HEK293 (cell line): Measurements from ENCODE around the gene PPP1R12C.

Experiments used
- CTCF ChIA-PET: fragments of 350-600 bp; formaldehyde crosslinking; extraction: SDS; loops from one replicate; lab custom pipeline; 2021; ENCODE audit warnings: antibody characterized with exemption; lab: Yijun Ruan, JAX
- POLR2A ChIA-PET: fragments of 300-600 bp; formaldehyde crosslinking; extraction: SDS; loops from one replicate; lab custom pipeline; 2020; ENCODE audit warnings: antibody characterized with exemption, inconsistent platforms; lab: Yijun Ruan, JAX
- H3K27ac ChIP-seq: fragments of 200-500 bp; sonication (Bioruptor generic); 2 replicates; pipeline ENCODE4 v1.5.1; 2014; ENCODE audit warnings: low read depth, low read length, control low read depth, inconsistent platforms; ENCODE audit errors: extremely low read depth
- H3K36me3 ChIP-seq, 2 experiments: fragments of 200-500 bp in 1 of 2; sonication (Bioruptor generic) in 1 of 2; 1 replicate in 1 of 2; 2 replicates in 1 of 2; pipeline ENCODE4 v1.5.1; 2014 to 2017; ENCODE audit warnings: inconsistent platforms in 2 of 2, low read length in 2 of 2; ENCODE audit not compliant: control insufficient read depth in 2 of 2, insufficient read depth in 1 of 2
- H3K4me1 ChIP-seq: fragments of 200-500 bp; sonication (Bioruptor generic); 2 replicates; pipeline ENCODE4 v1.5.1; 2014; ENCODE audit warnings: mild to moderate bottlenecking, low read length, inconsistent platforms; ENCODE audit not compliant: control insufficient read depth, insufficient read depth
- H3K4me3 ChIP-seq: 2 replicates; pipeline ENCODE4 v1.5.1; 2011; ENCODE audit warnings: low read depth, mild to moderate bottlenecking, control low read depth, low read length, moderate library complexity
- H3K9me3 ChIP-seq: fragments of 200-500 bp; sonication (Bioruptor generic); 2 replicates; pipeline ENCODE4 v1.5.1; 2014; ENCODE audit warnings: low read depth, low read length, inconsistent platforms; ENCODE audit not compliant: control insufficient read depth, insufficient read depth
- KLF10 ChIP-seq: fragments of 450-650 bp; IDR thresholded peaks from 2 replicates; pipeline ENCODE4 v1.5.1; 2018; ENCODE audit warnings: missing biosample characterization, mild to moderate bottlenecking, missing genetic modification characterization
- KLF8 ChIP-seq: fragments of 450-650 bp; formaldehyde crosslinking; IDR thresholded peaks from 2 replicates; pipeline ENCODE4 v1.5.1; 2016; ENCODE audit warnings: missing biosample characterization, missing genetic modification characterization
- KLF9 ChIP-seq: fragments of 450-650 bp; formaldehyde crosslinking; IDR thresholded peaks from 2 replicates; pipeline ENCODE4 v1.5.1; 2016; ENCODE audit warnings: missing biosample characterization, missing genetic modification characterization, low read depth
- SCRT1 ChIP-seq: fragments of 450-650 bp; formaldehyde crosslinking; IDR thresholded peaks from 2 replicates; pipeline ENCODE4 v1.5.1; 2016; ENCODE audit warnings: missing biosample characterization, missing genetic modification characterization, borderline replicate concordance
- SCRT2 ChIP-seq: fragments of 450-650 bp; formaldehyde crosslinking; IDR thresholded peaks from 2 replicates; pipeline ENCODE4 v1.5.1; 2016; ENCODE audit warnings: missing biosample characterization, missing genetic modification characterization
- ZBTB17 ChIP-seq: fragments of 450-650 bp; formaldehyde crosslinking; IDR thresholded peaks from 2 replicates; pipeline ENCODE4 v1.5.1; 2016; ENCODE audit warnings: missing biosample characterization, missing genetic modification characterization
- ZBTB48 ChIP-seq: fragments of 450-650 bp; formaldehyde crosslinking; IDR thresholded peaks from 2 replicates; pipeline ENCODE4 v1.5.1; 2016; ENCODE audit warnings: missing biosample characterization, missing genetic modification characterization
- ZNF112 ChIP-seq: fragments of 450-650 bp; formaldehyde crosslinking; IDR thresholded peaks from 2 replicates; pipeline ENCODE4 v1.5.0; 2017; ENCODE audit warnings: missing biosample characterization, missing genetic modification characterization
- ZNF184 ChIP-seq: fragments of 450-650 bp; IDR thresholded peaks from 2 replicates; pipeline ENCODE4 v1.5.1; 2018; ENCODE audit warnings: missing biosample characterization, mild to moderate bottlenecking, missing genetic modification characterization
- ZNF24 ChIP-seq: fragments of 450-650 bp; formaldehyde crosslinking; IDR thresholded peaks from 2 replicates; pipeline ENCODE4 v1.5.1; 2016; ENCODE audit warnings: missing biosample characterization, missing genetic modification characterization
- ZNF350 ChIP-seq: fragments of 450-650 bp; formaldehyde crosslinking; IDR thresholded peaks from 2 replicates; pipeline ENCODE4 v1.5.0; 2017; ENCODE audit warnings: missing biosample characterization, mild to moderate bottlenecking, missing genetic modification characterization
- ZNF558 ChIP-seq: fragments of 450-650 bp; formaldehyde crosslinking; IDR thresholded peaks from 2 replicates; pipeline ENCODE4 v1.5.1; 2016; ENCODE audit warnings: missing biosample characterization, missing genetic modification characterization
- ZNF629 ChIP-seq: fragments of 450-650 bp; formaldehyde crosslinking; IDR thresholded peaks from 2 replicates; pipeline ENCODE4 v1.5.1; 2017; ENCODE audit warnings: missing biosample characterization, missing genetic modification characterization
- ZNF664 ChIP-seq: fragments of 450-650 bp; formaldehyde crosslinking; IDR thresholded peaks from 2 replicates; pipeline ENCODE4 v1.5.1; 2016; ENCODE audit warnings: missing biosample characterization, missing genetic modification characterization
- ZNF843 ChIP-seq: fragments of 450-650 bp; formaldehyde crosslinking; IDR thresholded peaks from 2 replicates; pipeline ENCODE4 v1.5.1; 2016; ENCODE audit warnings: missing biosample characterization, missing genetic modification characterization
- TF ChIP-seq, protein P1 (sequence below): fragments of 450-650 bp; formaldehyde crosslinking; IDR thresholded peaks from 2 replicates; pipeline ENCODE4 v1.5.1; 2016; ENCODE audit warnings: missing biosample characterization, missing genetic modification characterization, low read depth
- TF ChIP-seq, protein P2 (sequence below): fragments of 450-650 bp; formaldehyde crosslinking; IDR thresholded peaks from 2 replicates; pipeline ENCODE4 v1.5.1; 2016; ENCODE audit warnings: missing biosample characterization, missing genetic modification characterization
- TF ChIP-seq, protein P3 (sequence below): fragments of 450-650 bp; formaldehyde crosslinking; IDR thresholded peaks from 2 replicates; pipeline ENCODE4 v1.5.1; 2016; ENCODE audit warnings: missing biosample characterization, missing genetic modification characterization, borderline replicate concordance

PPP1R12C gene

DNA sequence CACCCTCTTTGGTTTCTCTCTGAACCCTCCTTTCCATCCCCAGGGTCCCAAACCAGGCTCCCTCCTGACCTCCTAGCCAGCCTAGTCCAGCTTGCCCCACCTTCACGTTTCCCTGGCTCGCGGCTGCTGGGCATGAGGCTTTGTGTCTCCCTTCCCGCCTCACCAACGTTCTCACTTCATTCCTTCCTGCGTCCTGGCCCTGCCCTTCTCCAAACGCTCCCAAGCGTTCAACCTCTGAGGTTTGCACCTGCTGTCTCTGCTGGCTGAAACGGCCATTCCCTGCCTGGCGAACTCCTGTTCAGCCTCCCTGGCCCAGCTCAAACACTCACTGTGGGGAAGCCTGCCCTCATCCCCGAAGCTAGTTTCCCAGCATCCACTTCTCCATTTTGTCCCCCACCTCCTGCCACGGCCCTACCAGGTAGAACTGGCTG lies 29.4 kb downstream of the PPP1R12C start:
- H3K36me3 ChIP-seq = peaks cover 0 to 32% of the 10 kb centered on the region in 2 experiments; a peak in 2 of 3 replicates
- H3K9me3 ChIP-seq = no peaks in the 10 kb centered on the region
- CTCF ChIA-PET = interaction anchor here (0.6 to 3.6 kb wide), 24 partner anchors 7 to 669 kb away, joined by 3 to 35 read pairs (median 6); partner anchors contain the start of genes PPP1R12C and TMEM238
- POLR2A ChIA-PET = interaction anchor here (1.9 to 2.0 kb wide), 2 partner anchors 25 to 29 kb away, joined by 4 to 13 read pairs; partner anchors contain the start of genes PPP1R12C and RDH13
- H3K4me3 ChIP-seq = no peak overlapping the region
- no peaks in the 10 kb centered on the region for H3K4me1 ChIP-seq
- TF ChIP-seq, protein P1, sequence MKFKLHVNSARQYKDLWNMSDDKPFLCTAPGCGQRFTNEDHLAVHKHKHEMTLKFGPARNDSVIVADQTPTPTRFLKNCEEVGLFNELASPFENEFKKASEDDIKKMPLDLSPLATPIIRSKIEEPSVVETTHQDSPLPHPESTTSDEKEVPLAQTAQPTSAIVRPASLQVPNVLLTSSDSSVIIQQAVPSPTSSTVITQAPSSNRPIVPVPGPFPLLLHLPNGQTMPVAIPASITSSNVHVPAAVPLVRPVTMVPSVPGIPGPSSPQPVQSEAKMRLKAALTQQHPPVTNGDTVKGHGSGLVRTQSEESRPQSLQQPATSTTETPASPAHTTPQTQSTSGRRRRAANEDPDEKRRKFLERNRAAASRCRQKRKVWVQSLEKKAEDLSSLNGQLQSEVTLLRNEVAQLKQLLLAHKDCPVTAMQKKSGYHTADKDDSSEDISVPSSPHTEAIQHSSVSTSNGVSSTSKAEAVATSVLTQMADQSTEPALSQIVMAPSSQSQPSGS (tag by site-specific recombination) = no peak
- TF ChIP-seq ZNF184 (tag by site-specific recombination) (no peak), ZNF843 (tag by site-specific recombination) (no peak), ZNF558 (tag by site-specific recombination) (no peak), ZNF350 (tag by site-specific recombination) (no peak), ZNF664 (tag by site-specific recombination) (no peak), SCRT1 (tag by site-specific recombination) (no peak)
- TF ChIP-seq, protein P2, sequence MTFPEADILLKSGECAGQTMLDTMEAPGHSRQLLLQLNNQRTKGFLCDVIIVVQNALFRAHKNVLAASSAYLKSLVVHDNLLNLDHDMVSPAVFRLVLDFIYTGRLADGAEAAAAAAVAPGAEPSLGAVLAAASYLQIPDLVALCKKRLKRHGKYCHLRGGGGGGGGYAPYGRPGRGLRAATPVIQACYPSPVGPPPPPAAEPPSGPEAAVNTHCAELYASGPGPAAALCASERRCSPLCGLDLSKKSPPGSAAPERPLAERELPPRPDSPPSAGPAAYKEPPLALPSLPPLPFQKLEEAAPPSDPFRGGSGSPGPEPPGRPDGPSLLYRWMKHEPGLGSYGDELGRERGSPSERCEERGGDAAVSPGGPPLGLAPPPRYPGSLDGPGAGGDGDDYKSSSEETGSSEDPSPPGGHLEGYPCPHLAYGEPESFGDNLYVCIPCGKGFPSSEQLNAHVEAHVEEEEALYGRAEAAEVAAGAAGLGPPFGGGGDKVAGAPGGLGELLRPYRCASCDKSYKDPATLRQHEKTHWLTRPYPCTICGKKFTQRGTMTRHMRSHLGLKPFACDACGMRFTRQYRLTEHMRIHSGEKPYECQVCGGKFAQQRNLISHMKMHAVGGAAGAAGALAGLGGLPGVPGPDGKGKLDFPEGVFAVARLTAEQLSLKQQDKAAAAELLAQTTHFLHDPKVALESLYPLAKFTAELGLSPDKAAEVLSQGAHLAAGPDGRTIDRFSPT (tag by site-specific recombination) = no peak
- TF ChIP-seq, protein P3, sequence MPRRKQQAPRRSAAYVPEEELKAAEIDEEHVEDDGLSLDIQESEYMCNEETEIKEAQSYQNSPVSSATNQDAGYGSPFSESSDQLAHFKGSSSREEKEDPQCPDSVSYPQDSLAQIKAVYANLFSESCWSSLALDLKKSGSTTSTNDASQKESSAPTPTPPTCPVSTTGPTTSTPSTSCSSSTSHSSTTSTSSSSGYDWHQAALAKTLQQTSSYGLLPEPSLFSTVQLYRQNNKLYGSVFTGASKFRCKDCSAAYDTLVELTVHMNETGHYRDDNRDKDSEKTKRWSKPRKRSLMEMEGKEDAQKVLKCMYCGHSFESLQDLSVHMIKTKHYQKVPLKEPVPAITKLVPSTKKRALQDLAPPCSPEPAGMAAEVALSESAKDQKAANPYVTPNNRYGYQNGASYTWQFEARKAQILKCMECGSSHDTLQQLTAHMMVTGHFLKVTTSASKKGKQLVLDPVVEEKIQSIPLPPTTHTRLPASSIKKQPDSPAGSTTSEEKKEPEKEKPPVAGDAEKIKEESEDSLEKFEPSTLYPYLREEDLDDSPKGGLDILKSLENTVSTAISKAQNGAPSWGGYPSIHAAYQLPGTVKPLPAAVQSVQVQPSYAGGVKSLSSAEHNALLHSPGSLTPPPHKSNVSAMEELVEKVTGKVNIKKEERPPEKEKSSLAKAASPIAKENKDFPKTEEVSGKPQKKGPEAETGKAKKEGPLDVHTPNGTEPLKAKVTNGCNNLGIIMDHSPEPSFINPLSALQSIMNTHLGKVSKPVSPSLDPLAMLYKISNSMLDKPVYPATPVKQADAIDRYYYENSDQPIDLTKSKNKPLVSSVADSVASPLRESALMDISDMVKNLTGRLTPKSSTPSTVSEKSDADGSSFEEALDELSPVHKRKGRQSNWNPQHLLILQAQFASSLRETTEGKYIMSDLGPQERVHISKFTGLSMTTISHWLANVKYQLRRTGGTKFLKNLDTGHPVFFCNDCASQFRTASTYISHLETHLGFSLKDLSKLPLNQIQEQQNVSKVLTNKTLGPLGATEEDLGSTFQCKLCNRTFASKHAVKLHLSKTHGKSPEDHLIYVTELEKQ = no peak
- no peak overlapping the region for H3K27ac ChIP-seq

DNA sequence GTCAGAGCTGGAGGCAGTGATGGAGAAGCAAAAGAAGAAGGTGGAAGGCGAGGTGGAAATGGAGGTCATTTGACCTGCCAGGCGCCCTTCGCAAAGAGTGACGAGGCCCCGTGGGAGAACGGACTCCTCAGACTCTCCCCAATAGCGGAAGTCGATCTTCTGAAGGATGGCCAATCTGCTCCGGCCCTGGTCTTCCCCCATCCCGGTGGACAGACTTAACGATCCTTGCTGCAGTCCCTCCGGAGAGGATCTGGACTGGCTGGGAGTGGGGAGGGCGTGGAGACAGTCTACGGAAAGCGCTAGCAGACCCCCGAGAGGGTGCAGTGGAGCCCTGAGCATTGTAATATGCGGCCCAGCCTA lies 29.9 kb downstream of the PPP1R12C start:
- TF ChIP-seq ZNF24 (tag by site-specific recombination) (no peak), ZNF629 (tag by site-specific recombination) (no peak)
- TF ChIP-seq, all 188 proteins: peak for 0
- Histone ChIP-seq H3K9me3 (no peaks in the 10 kb centered on the region), H3K4me3 (no peak overlapping the region)

DNA sequence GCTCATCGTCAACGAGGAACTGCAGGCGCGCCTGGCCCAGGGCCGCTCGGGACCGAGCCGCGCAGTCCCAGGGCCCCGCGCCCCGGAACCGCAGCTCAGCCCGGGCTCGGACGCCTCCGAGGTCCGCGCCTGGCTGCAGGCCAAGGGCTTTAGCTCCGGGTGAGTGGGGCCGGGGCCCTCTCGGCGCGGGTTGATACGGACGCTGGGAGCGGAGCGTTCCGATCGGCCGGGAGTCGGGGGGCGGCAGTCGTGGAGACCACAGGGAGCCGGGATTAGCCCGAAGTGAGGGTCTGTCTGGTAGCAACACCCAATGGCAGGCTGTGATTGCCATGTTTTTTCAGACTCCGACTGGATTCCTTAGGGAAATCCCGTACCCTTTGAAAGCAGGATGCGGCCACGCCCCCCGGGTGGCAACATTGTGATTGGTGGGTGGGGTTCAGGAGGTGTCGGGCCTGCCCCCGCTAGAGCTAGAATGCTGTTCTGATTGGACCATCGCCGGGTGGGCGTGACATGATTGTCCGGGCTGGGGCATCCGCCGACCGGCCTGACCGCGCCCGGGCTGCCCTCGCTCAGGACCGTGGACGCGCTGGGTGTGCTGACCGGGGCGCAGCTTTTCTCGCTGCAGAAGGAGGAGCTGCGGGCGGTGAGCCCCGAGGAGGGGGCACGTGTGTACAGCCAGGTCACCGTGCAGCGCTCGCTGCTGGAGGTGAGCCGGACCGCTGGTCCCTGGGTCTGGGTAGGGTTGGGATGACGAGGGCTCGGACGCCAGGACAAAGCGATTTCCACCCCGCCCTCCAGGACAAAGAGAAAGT lies 30.5 kb downstream of the PPP1R12C start:
- ChIA-PET POLR2A (interaction anchor here (1.0 kb wide), 1 partner anchor 30 kb away, joined by 5 read pairs; the partner anchor contains the start of gene PPP1R12C), CTCF (interaction anchor here (0.6 to 3.6 kb wide), 4 partner anchors 28 to 413 kb away, joined by 3 to 26 read pairs (median 8); partner anchors contain the start of gene PPP1R12C)
- no peak for TF ChIP-seq ZBTB48 (tag by site-specific recombination)
- TF ChIP-seq SCRT2 (tag by site-specific recombination) = no peak
- peak; percentile 61; the same call in 1 of the 2 replicates for TF ChIP-seq KLF8 (tag by site-specific recombination)
- TF ChIP-seq ZBTB17 (tag by site-specific recombination) = no peak
- 0 out of 2 replicates have a peak, but pooled peaks have one; percentile 23 for TF ChIP-seq KLF10
- peak; percentile 44 for TF ChIP-seq KLF9
- TF ChIP-seq ZNF112 (tag by site-specific recombination) = no peak
- Histone ChIP-seq H3K4me1 (no peaks in the 10 kb centered on the region), H3K27ac (no peak overlapping the region), H3K9me3 (no peaks in the 10 kb centered on the region), H3K4me3 (no peak overlapping the region; the same call in 1 of the 2 replicates), H3K36me3 (peaks cover 0 to 26% of the 10 kb centered on the region in 2 experiments; a peak in 2 of 3 replicates)

More for the DNA sequence above, 29.9 kb downstream of the PPP1R12C start:
- ChIA-PET CTCF (interaction anchor here (0.6 to 3.6 kb wide), 15 partner anchors 11 to 668 kb away, joined by 3 to 35 read pairs (median 6); partner anchors contain the start of gene PPP1R12C), POLR2A (interaction anchor here (1.0 to 2.0 kb wide), 3 partner anchors 25 to 30 kb away, joined by 4 to 13 read pairs (median 5); partner anchors contain the start of genes PPP1R12C and RDH13)
- Histone ChIP-seq H3K27ac (no peak overlapping the region), H3K36me3 (peaks cover 0 to 28% of the 10 kb centered on the region in 2 experiments; a peak in 2 of 3 replicates), H3K4me1 (no peaks in the 10 kb centered on the region)
